ENCODE results near the gene SPECC1. TPM values are rescaled to one million over a fixed set of nuclear protein-coding genes. Genes with fewer than 3 reads are reported as not detected.
A peak's percentile ranks its signal among the peaks of the same experiment; 100 is the strongest.

The SPECC1 gene
- total and polyA plus RNA-seq, 12 donors, result 19.2 to 96.1 (median 40.3) TPM

- H3K36me3 ChIP-seq (replicated peaks in 1 of 2), result no peaks in the 10 kb centered on the region
- DNase-seq, result peak in 1 of 7 donors; percentile 17
- H3K27ac ChIP-seq, result no peak overlapping the region
- intact Hi-C loops (cut with DNase I), result loop anchor here (5.0 to 10.0 kb wide), 4 partner anchors 106 to 196 kb away; no protein-coding TSS in a partner anchor
- H3K4me3 ChIP-seq, result no peak overlapping the region
- no peaks in the 10 kb centered on the region for H3K9me3 ChIP-seq (replicated peaks in 1 of 3)
- WGBS, 4 donors, result 53 to 60% (median 55%) methylated on average over 3 of the region's 3 CpGs
- H3K27me3 ChIP-seq, result no peaks in the 10 kb centered on the region
- TF ChIP-seq POLR2A (IDR thresholded peaks at IDR 0.05), result no peak
- no peak for TF ChIP-seq CTCF (IDR thresholded peaks at IDR 0.05)
- H3K4me1 ChIP-seq (replicated peaks in 1 of 2), result peaks cover 0 to 7% of the 10 kb centered on the region in 2 donors
These were observed 111.7 kb downstream of the SPECC1 start for GRCh38 chr17:20120836-20121235.

GRCh38 chr17:20121359-20122253 lies 112.4 kb downstream of the SPECC1 start:
- no peak overlapping the region for H3K4me3 ChIP-seq
- H3K27me3 ChIP-seq, result no peaks in the 10 kb centered on the region
- no peak overlapping the region for H3K27ac ChIP-seq
- H3K36me3 ChIP-seq (replicated peaks in 1 of 2), result no peaks in the 10 kb centered on the region
- DNase-seq, result peak; percentile 48 to 80 (median 67)
- WGBS, 4 donors, result 43 to 49% (median 45%) methylated on average over 11 of the region's 11 CpGs
- no peaks in the 10 kb centered on the region for H3K9me3 ChIP-seq (replicated peaks in 1 of 3)
- intact Hi-C loops (cut with DNase I), result loop anchor here (5.0 to 10.0 kb wide), 4 partner anchors 106 to 196 kb away; no protein-coding TSS in a partner anchor
- TF ChIP-seq CTCF (IDR thresholded peaks at IDR 0.05) (peak; percentile 78 to 93 (median 84)), POLR2A (IDR thresholded peaks at IDR 0.05) (no peak)
- peaks cover 0 to 7% of the 10 kb centered on the region in 2 donors for H3K4me1 ChIP-seq (replicated peaks in 1 of 2)

- no peak overlapping the region for H3K4me3 ChIP-seq
- 63 to 79% (median 73%) methylated on average over 8 of the region's 8 CpGs for WGBS, 4 donors
These were observed 113.2 kb downstream of the SPECC1 start for GRCh38 chr17:20122254-20122879.

More at GRCh38 chr17:20122254-20122879, 113.2 kb downstream of the SPECC1 start:
- Histone ChIP-seq H3K4me1 (replicated peaks in 1 of 2) (peaks cover 0 to 7% of the 10 kb centered on the region in 2 donors), H3K36me3 (replicated peaks in 1 of 2) (no peaks in the 10 kb centered on the region), H3K9me3 (replicated peaks in 1 of 3) (no peaks in the 10 kb centered on the region), H3K27ac (no peak overlapping the region), H3K27me3 (no peaks in the 10 kb centered on the region)
- intact Hi-C loops (cut with DNase I), result loop anchor here (5.0 to 10.0 kb wide), 4 partner anchors 105 to 195 kb away; no protein-coding TSS in a partner anchor
- DNase-seq, result peak in 1 of 7 donors; percentile 13
- TF ChIP-seq POLR2A (IDR thresholded peaks at IDR 0.05) (no peak), CTCF (IDR thresholded peaks at IDR 0.05) (no peak)

All from adrenal gland (tissue), 12 donors.